H9 (cell line): Measurements from ENCODE around the gene ARHGAP26. TPM values are rescaled to one million over a fixed set of nuclear protein-coding genes. Genes with fewer than 3 reads are reported as not detected.

Experiments
- DNase-seq: peaks from one replicate; pipeline ENCODE4 v3.0.0-alpha.2; 2017
- H2AFZ ChIP-seq: one replicate; pipeline ENCODE4 v1.6.1; 2013; ENCODE audit warnings: mild to moderate bottlenecking, low read length, control low read depth, moderate library complexity
- H2AK5ac ChIP-seq: 2 replicates; pipeline ENCODE4 v1.6.1; 2013; ENCODE audit warnings: low read length, control low read depth, mixed read lengths; ENCODE audit not compliant: insufficient read length
- H2BK120ac ChIP-seq: one replicate; pipeline ENCODE4 v1.6.1; 2013; ENCODE audit warnings: low read depth, mild to moderate bottlenecking, low read length, control low read depth, inconsistent platforms; ENCODE audit not compliant: poor library complexity, severe bottlenecking
- H2BK12ac ChIP-seq: 2 replicates; pipeline ENCODE4 v1.6.1; 2013; ENCODE audit warnings: low read length, control low read depth, mixed read lengths, low read depth; ENCODE audit not compliant: insufficient read length
- H2BK15ac ChIP-seq: 2 replicates; pipeline ENCODE4 v1.6.1; 2013; ENCODE audit warnings: low read depth, low read length, control low read depth
- H2BK20ac ChIP-seq: one replicate; pipeline ENCODE4 v1.6.1; 2013; ENCODE audit warnings: low read depth, mild to moderate bottlenecking, low read length, control low read depth, inconsistent platforms; ENCODE audit not compliant: poor library complexity, severe bottlenecking
- H2BK5ac ChIP-seq: 2 replicates; pipeline ENCODE4 v1.6.1; 2013; ENCODE audit warnings: low read length, control low read depth, mixed read lengths; ENCODE audit not compliant: insufficient read length
- H3K14ac ChIP-seq: 2 replicates; pipeline ENCODE4 v1.6.1; 2013; ENCODE audit warnings: low read length, control low read depth; ENCODE audit not compliant: insufficient read depth
- H3K18ac ChIP-seq: 2 replicates; pipeline ENCODE4 v1.6.1; 2013; ENCODE audit warnings: low read depth, mild to moderate bottlenecking, mixed read lengths, low read length, control low read depth; ENCODE audit not compliant: insufficient read length
- H3K23ac ChIP-seq: 2 replicates; pipeline ENCODE4 v1.6.1; 2013; ENCODE audit warnings: low read length, control low read depth, mixed read lengths, low read depth; ENCODE audit not compliant: insufficient read length
- H3K23me2 ChIP-seq: 2 replicates; pipeline ENCODE4 v1.6.1; 2013; ENCODE audit warnings: low read depth, mild to moderate bottlenecking, mixed read lengths, low read length, control low read depth; ENCODE audit not compliant: insufficient read length, poor library complexity, severe bottlenecking
- H3K27ac ChIP-seq: 2 replicates; pipeline ENCODE4 v1.5.1; 2013; ENCODE audit warnings: low read length, control low read depth, mixed read lengths, low read depth; ENCODE audit not compliant: insufficient read length
- H3K27me3 ChIP-seq: 2 replicates; pipeline ENCODE4 v1.6.1; 2013; ENCODE audit warnings: low read length, control low read depth, inconsistent platforms; ENCODE audit not compliant: insufficient read depth
- H3K4ac ChIP-seq: 2 replicates; pipeline ENCODE4 v1.6.1; 2013; ENCODE audit warnings: low read depth, mild to moderate bottlenecking, control low read depth, inconsistent platforms, low read length, moderate library complexity
- H3K4me1 ChIP-seq: 2 replicates; pipeline ENCODE4 v1.6.1; 2013; ENCODE audit warnings: low read length, control low read depth, inconsistent platforms; ENCODE audit not compliant: insufficient read depth
- H3K4me2 ChIP-seq: 2 replicates; pipeline ENCODE4 v1.6.1; 2013; ENCODE audit warnings: low read length, control low read depth, mixed read lengths; ENCODE audit not compliant: insufficient read length, insufficient read depth
- H3K56ac ChIP-seq: 2 replicates; pipeline ENCODE4 v1.6.1; 2013; ENCODE audit warnings: low read depth, mild to moderate bottlenecking, mixed read lengths, low read length, control low read depth; ENCODE audit not compliant: insufficient read length
- H3K79me1 ChIP-seq: 2 replicates; pipeline ENCODE4 v1.6.1; 2013; ENCODE audit warnings: low read depth, mild to moderate bottlenecking, moderate library complexity, low read length, control low read depth, inconsistent platforms; ENCODE audit not compliant: insufficient read depth, poor library complexity, severe bottlenecking
- H3K79me2 ChIP-seq: 2 replicates; pipeline ENCODE4 v1.6.1; 2013; ENCODE audit warnings: low read length, control low read depth, inconsistent platforms; ENCODE audit not compliant: insufficient read depth
- H3K9ac ChIP-seq: 2 replicates; pipeline ENCODE4 v1.6.1; 2013; ENCODE audit warnings: low read length, control low read depth, mixed read lengths; ENCODE audit not compliant: insufficient read length; ENCODE audit errors: extremely low read depth
- H3K9me3 ChIP-seq: one replicate; pipeline ENCODE4 v1.6.1; 2013; ENCODE audit warnings: low read depth, low read length, inconsistent platforms; ENCODE audit not compliant: control insufficient read depth
- H3T11ph ChIP-seq: one replicate; pipeline ENCODE4 v1.6.1; 2013; ENCODE audit warnings: mild to moderate bottlenecking, low read length, control low read depth, inconsistent platforms
- H4K20me1 ChIP-seq: one replicate; pipeline ENCODE4 v1.6.1; 2013; ENCODE audit not compliant: control insufficient read depth, insufficient read length, insufficient read depth
- H4K5ac ChIP-seq: 2 replicates; pipeline ENCODE4 v1.6.1; 2013; ENCODE audit warnings: low read depth, mild to moderate bottlenecking, mixed read lengths, low read length, control low read depth; ENCODE audit not compliant: insufficient read length
- H4K8ac ChIP-seq: replicated peaks from 2 replicates; pipeline ENCODE4 v1.6.1; 2013; ENCODE audit warnings: low read length, control low read depth, mixed read lengths, low read depth; ENCODE audit not compliant: insufficient read length
- H4K91ac ChIP-seq: 2 replicates; pipeline ENCODE4 v1.6.1; 2013; ENCODE audit warnings: low read depth, mild to moderate bottlenecking, moderate library complexity, mixed read lengths, low read length, control low read depth; ENCODE audit not compliant: insufficient read length
- H3K27ac Mint-ChIP-seq, 3 experiments: 2 replicates in 2 of 3; 3 replicates in 1 of 3; pipeline ENCODE4 v1.8.0; 2020 to 2021; ENCODE audit warnings: mixed read lengths in 3 of 3, mild to moderate bottlenecking in 1 of 3, moderate library complexity in 1 of 3
- H3K27me3 Mint-ChIP-seq: 2 replicates; pipeline ENCODE4 v1.8.0; 2021; ENCODE audit warnings: low read depth, mild to moderate bottlenecking, moderate library complexity, mixed read lengths
- H3K36me3 Mint-ChIP-seq, 3 experiments: 2 replicates in 2 of 3; 3 replicates in 1 of 3; pipeline ENCODE4 v1.8.0; 2020 to 2021; ENCODE audit warnings: low read depth in 3 of 3, mixed read lengths in 3 of 3; ENCODE audit not compliant: insufficient read depth in 1 of 3
- H3K4me1 Mint-ChIP-seq, 2 experiments: 2 replicates each; pipeline ENCODE4 v1.8.0; 2020; ENCODE audit warnings: mixed read lengths in 2 of 2
- H3K4me3 Mint-ChIP-seq, 2 experiments: 2 replicates in 1 of 2; 3 replicates in 1 of 2; pipeline ENCODE4 v1.8.0; 2020 to 2021; ENCODE audit warnings: mild to moderate bottlenecking in 2 of 2, mixed read lengths in 2 of 2, moderate library complexity in 1 of 2
- H3K9me3 Mint-ChIP-seq, 2 experiments: 2 replicates in 1 of 2; 3 replicates in 1 of 2; pipeline ENCODE4 v1.8.0; 2020; ENCODE audit warnings: mild to moderate bottlenecking in 2 of 2, mixed read lengths in 2 of 2, moderate library complexity in 1 of 2
- WGBS: extraction: QIAGEN DNeasy Blood & Tissue Kit; methylation state at CpG from one replicate; pipeline ENCODE4 v1.1.7; 2013; ENCODE audit warnings: missing lambda C conversion rate, low lambda C conversion rate, mixed read lengths; ENCODE audit not compliant: insufficient read length; ENCODE audit errors: extremely low coverage; 5-methylcytosine and 5-hydroxymethylcytosine counted together
- total RNA-seq: library from RNA; stranded (reverse); gene quantifications from 2 replicates; pipeline ENCODE4 v1.2.1, GENCODE V29; 2021
- TF ChIP-seq, protein P1 (sequence below): fragments of 200-600 bp; sonication (generic); conservative IDR thresholded peaks from 3 replicates; pipeline ENCODE4 v1.8.0; 2021; ENCODE audit warnings: antibody characterized with exemption, mild to moderate bottlenecking

ARHGAP26 gene
- total RNA-seq, 1 experiment from 2014 or later, result 13.8 TPM

DNA sequence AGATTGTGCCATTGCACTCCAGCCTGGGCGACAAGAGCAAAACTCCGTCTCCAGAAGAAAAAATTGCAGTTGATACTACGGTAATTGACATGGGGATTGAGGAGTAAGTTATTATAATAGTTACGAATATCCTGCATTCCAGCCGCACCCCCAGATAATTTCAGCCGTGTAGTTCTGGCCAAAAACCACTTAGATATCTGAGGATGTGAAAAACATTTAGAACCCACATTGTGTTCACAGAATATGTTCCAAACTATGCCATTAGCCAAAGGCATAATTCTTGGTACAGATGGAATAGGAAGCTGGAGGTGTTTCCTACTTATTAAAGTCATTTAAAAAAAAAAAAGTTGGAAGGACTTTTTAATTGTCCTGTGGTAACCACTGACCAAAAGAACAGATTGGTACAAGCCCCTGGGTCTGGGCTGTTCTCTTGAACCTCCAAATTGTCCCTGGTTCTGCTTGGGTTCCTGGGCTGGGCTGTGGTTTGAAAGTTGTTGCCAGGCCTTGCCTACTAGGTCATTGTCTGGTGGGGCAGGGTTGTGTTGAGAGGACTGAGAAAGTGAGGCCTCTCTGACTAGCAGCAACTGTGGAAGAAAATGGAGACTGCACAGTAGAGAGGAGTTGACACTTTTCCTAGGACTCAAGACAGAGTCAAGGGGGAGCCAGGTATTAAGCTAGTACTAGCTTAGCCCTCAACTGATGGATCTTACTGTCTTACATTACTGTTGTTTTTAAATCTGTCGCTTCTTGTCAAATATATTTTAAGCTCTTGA is 434.5 kb downstream of the ARHGAP26 start:
- DNase-seq, result no peak
- H3K9ac ChIP-seq, result no peak overlapping the region
- no peak overlapping the region for H3K14ac ChIP-seq
- H3K79me1 ChIP-seq, result no peaks in the 10 kb centered on the region
- no peak overlapping the region for H3K18ac ChIP-seq
- TF ChIP-seq, protein P1, sequence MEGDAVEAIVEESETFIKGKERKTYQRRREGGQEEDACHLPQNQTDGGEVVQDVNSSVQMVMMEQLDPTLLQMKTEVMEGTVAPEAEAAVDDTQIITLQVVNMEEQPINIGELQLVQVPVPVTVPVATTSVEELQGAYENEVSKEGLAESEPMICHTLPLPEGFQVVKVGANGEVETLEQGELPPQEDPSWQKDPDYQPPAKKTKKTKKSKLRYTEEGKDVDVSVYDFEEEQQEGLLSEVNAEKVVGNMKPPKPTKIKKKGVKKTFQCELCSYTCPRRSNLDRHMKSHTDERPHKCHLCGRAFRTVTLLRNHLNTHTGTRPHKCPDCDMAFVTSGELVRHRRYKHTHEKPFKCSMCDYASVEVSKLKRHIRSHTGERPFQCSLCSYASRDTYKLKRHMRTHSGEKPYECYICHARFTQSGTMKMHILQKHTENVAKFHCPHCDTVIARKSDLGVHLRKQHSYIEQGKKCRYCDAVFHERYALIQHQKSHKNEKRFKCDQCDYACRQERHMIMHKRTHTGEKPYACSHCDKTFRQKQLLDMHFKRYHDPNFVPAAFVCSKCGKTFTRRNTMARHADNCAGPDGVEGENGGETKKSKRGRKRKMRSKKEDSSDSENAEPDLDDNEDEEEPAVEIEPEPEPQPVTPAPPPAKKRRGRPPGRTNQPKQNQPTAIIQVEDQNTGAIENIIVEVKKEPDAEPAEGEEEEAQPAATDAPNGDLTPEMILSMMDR, result no peak
- no peak overlapping the region for H3K4me3 Mint-ChIP-seq
- no CpG with 5 or more reads among the region's 7 CpGs for WGBS
- H3K4me1 ChIP-seq, result no peaks in the 10 kb centered on the region
- H4K20me1 ChIP-seq, result no peaks in the 10 kb centered on the region
- no peak overlapping the region for H3K27ac ChIP-seq
- no peaks in the 10 kb centered on the region; the same call in 1 of the 2 replicates for H3K27me3 Mint-ChIP-seq
- H2BK20ac ChIP-seq, result no peak overlapping the region
- H3K4ac ChIP-seq, result no peak overlapping the region
- peaks cover 20 to 34% of the 10 kb centered on the region in 2 experiments; a peak in 3 of 4 replicates for H3K4me1 Mint-ChIP-seq
- H3K9me3 ChIP-seq, result no peaks in the 10 kb centered on the region
- H3K36me3 Mint-ChIP-seq, result peaks cover 5 to 10% (median 6%) of the 10 kb centered on the region in 3 experiments; a peak in 4 of 7 replicates
- no peak overlapping the region for H3K4me2 ChIP-seq
- H3T11ph ChIP-seq, result no peak overlapping the region
- no peaks in the 10 kb centered on the region for H3K23me2 ChIP-seq
- no peak overlapping the region for H2BK15ac ChIP-seq
- H2AK5ac ChIP-seq, result no peak overlapping the region
- no peak overlapping the region for H3K23ac ChIP-seq
- no peaks in the 10 kb centered on the region for H3K79me2 ChIP-seq
- no peak overlapping the region for H4K91ac ChIP-seq
- H4K5ac ChIP-seq, result no peak overlapping the region
- H2BK120ac ChIP-seq, result no peak overlapping the region
- no peak overlapping the region for H2BK5ac ChIP-seq
- H4K8ac ChIP-seq, result no peak overlapping the region
- peak overlapping the region in 2 of 3 experiments; percentile 68 to 81; a peak in 2 of 7 replicates for H3K27ac Mint-ChIP-seq
- H3K56ac ChIP-seq, result no peak overlapping the region
- peaks cover 0 to 5% of the 10 kb centered on the region in 2 experiments; a peak in 2 of 5 replicates for H3K9me3 Mint-ChIP-seq
- H3K27me3 ChIP-seq, result no peaks in the 10 kb centered on the region
- no peak overlapping the region for H2BK12ac ChIP-seq
- no peak overlapping the region for H2AFZ ChIP-seq
